Activated naive CD4-positive, alpha-beta T cell treated with anti-CD3 and anti-CD28 coated beads for 36 hours (primary cell): ENCODE results near the gene C16orf89. TPM values are rescaled to one million over a fixed set of nuclear protein-coding genes. Genes with fewer than 3 reads are reported as not detected.
"Not testable (repeated sequence)": the region's sequence is repeated elsewhere in the genome, so short reads cannot be mapped to it uniquely, and the experiment has no call there.

ENCODE experiments used
- CTCF ChIA-PET: fragments of 350-600 bp; sonication (Branson Sonifier 250); formaldehyde crosslinking; loops from one replicate; lab custom pipeline; 2021; ENCODE audit warnings: antibody characterized with exemption; lab: Charles Lee
- DNase-seq: peaks from one replicate; pipeline ENCODE4 v3.0.0-alpha.2; 2020
- H3K27ac Mint-ChIP-seq: one replicate; pipeline ENCODE4 v1.8.0; 2021; ENCODE audit warnings: mild to moderate bottlenecking, mixed read lengths
- H3K27me3 Mint-ChIP-seq: one replicate; pipeline ENCODE4 v1.8.0; 2021; ENCODE audit warnings: low read depth, mixed read lengths
- H3K36me3 Mint-ChIP-seq: one replicate; pipeline ENCODE4 v1.8.0; 2021; ENCODE audit warnings: low read depth, mixed read lengths
- H3K4me1 Mint-ChIP-seq: one replicate; pipeline ENCODE4 v1.8.0; 2021; ENCODE audit warnings: low read depth, mixed read lengths
- H3K4me3 Mint-ChIP-seq: one replicate; pipeline ENCODE4 v1.8.0; 2021; ENCODE audit warnings: mild to moderate bottlenecking, moderate library complexity, mixed read lengths
- H3K9me3 Mint-ChIP-seq: one replicate; pipeline ENCODE4 v1.8.0; 2021; ENCODE audit warnings: mixed read lengths
- intact Hi-C: fragments of 100-400 bp; cut with micrococcal nuclease; formaldehyde crosslinking; loops from one replicate; pipeline ENCODE4 v1.15.1; 2023
- total RNA-seq, 2 experiments: library from RNA; stranded (reverse); gene quantifications; one replicate each; pipeline ENCODE4 v1.2.3, GENCODE V29; 2021

The C16orf89 gene
- not detected for total RNA-seq

- intact Hi-C loops, result no loop called here
- Mint-ChIP-seq H3K27ac (no peak within 1 kb of the TSS), H3K36me3 (no peaks in the 10 kb centered on the region), H3K9me3 (no peaks in the 10 kb centered on the region), H3K4me1 (peaks cover 2% of the 10 kb centered on the region), H3K4me3 (no peak within 1 kb of the TSS), H3K27me3 (no peaks in the 10 kb centered on the region)
- CTCF ChIA-PET, result no interaction called here
- DNase-seq, result no peak
Measured at GRCh38 chr16:5065813-5066212, at the start of gene C16orf89. Gene C16orf89 (minus strand): TSS chr16:5065956. CDS start chr16:5065908, 48 bp downstream.

DNA sequence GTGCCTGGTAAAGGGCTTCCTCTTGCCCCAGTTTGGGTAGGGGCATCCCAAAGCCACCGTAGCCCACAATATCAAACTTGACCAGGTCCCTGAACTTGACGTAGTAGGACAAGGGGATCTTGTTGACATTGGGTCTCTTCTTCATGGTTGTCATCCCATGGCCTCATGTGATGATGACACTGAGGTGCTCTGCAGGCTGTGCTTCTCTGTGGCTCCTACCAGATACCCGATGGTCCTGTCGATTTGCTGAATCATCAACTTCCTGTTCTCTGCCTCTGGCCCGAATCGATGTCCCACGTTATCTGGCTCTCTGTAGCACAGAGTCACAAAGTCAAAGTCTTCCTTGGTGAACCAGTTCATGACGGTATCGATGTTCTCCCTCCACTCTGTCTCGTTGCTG, 45.2 kb upstream of the C16orf89 start:
- H3K27ac Mint-ChIP-seq, H3K36me3 Mint-ChIP-seq, H3K9me3 Mint-ChIP-seq, intact Hi-C loops, H3K4me3 Mint-ChIP-seq, CTCF ChIA-PET, H3K4me1 Mint-ChIP-seq, H3K27me3 Mint-ChIP-seq, DNase-seq: not testable (repeated sequence)

DNA sequence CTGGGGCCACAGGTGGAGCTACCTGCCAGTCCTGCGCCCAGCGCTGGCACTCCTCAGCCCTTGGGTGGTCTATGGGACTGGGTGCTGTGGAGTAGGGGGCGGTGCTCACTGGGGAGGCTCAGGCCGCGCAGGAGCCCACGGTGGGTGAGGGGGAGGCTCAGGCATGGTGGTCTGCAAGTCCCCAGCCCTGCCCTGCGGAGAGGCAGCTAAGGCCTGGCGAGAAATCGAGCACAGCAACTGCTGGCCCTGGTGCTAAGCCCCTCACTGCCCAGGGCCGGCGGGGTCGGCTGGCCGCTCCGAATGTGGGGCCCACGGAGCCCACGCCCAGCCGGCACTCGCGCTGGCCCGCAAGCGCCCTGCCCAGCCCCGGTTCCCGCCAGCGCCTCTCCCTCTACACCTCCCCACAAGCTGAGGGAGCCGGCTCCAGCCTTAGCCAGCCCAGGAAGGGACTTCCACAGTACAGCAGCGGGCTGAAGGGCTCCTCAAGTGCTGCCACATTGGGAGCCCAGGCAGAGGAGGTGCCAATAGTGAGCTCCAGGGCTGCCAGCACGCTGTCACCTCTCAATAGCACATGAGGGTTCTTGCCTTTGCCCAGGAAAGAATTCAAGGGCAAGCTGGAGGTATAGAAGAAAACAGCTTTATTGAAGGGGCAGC, 42.9 kb upstream of the C16orf89 start:
- no peak for DNase-seq
- Mint-ChIP-seq H3K27me3 (peaks cover 2% of the 10 kb centered on the region), H3K27ac (no peak overlapping the region), H3K4me1 (no peaks in the 10 kb centered on the region), H3K36me3 (no peaks in the 10 kb centered on the region), H3K9me3 (no peaks in the 10 kb centered on the region), H3K4me3 (no peak overlapping the region)
- CTCF ChIA-PET, result no interaction called here
- intact Hi-C loops, result no loop called here

- H3K27me3 Mint-ChIP-seq, H3K9me3 Mint-ChIP-seq, H3K4me3 Mint-ChIP-seq, intact Hi-C loops, H3K27ac Mint-ChIP-seq, H3K4me1 Mint-ChIP-seq, DNase-seq, H3K36me3 Mint-ChIP-seq: not testable (repeated sequence)
- CTCF ChIA-PET, result interaction anchor here (0.7 kb wide), 1 partner anchor 93 kb away, joined by 5 read pairs; no protein-coding TSS in a partner anchor
Measured at GRCh38 chr16:5105039-5105438, 39.3 kb upstream of the C16orf89 start.

DNA sequence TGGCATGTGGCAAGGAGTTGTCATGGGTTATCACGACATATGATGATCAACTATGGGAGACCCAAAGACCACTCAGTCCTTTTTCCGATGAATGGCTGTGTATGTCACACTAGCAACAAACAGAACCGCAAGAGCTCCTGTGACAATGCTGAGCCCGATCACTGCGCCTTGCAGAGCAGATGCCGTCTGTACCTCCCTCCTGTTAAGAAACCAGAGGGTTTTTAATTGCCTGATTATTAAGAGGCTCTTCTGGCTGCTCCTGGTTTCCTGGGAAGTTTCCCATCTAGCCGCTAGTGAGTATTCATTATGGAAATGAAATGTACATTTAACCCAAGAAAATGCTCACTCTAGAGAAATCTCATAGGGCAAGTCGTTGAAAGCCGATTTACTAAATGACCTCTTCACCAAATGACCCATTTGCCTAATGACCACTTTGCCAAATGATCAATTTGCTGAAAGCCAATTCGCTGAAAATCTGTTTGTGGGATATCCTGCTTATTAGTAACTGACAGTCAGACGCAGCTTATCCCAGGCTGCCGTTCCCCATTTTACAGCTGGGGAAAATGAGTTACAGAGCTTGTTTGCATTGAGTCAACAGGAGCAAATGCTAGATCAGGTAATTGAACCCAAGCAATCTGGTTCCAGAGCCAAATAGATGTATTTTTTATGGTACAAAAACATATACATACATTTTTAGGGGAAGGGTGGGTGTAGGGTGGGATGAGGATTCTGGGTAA, 37.7 kb upstream of the C16orf89 start:
- H3K4me1 Mint-ChIP-seq, intact Hi-C loops: not testable (repeated sequence)

GRCh38 chr16:5099174-5099573, 33.4 kb upstream of the C16orf89 start:
- H3K27ac Mint-ChIP-seq, H3K36me3 Mint-ChIP-seq, DNase-seq, H3K9me3 Mint-ChIP-seq, CTCF ChIA-PET, H3K27me3 Mint-ChIP-seq: not testable (repeated sequence)
- Mint-ChIP-seq H3K4me3 (peak overlapping the region; percentile 85), H3K4me1 (peaks cover 22% of the 10 kb centered on the region)
- intact Hi-C loops, result loop anchor here (10.0 kb wide), 1 partner anchor 564 kb away; the partner anchor contains the start of gene CDIP1

More for the DNA sequence above, 37.7 kb upstream of the C16orf89 start:
- H3K27ac Mint-ChIP-seq, H3K9me3 Mint-ChIP-seq, H3K27me3 Mint-ChIP-seq, H3K36me3 Mint-ChIP-seq, CTCF ChIA-PET, DNase-seq, H3K4me3 Mint-ChIP-seq: not testable (repeated sequence)

DNA sequence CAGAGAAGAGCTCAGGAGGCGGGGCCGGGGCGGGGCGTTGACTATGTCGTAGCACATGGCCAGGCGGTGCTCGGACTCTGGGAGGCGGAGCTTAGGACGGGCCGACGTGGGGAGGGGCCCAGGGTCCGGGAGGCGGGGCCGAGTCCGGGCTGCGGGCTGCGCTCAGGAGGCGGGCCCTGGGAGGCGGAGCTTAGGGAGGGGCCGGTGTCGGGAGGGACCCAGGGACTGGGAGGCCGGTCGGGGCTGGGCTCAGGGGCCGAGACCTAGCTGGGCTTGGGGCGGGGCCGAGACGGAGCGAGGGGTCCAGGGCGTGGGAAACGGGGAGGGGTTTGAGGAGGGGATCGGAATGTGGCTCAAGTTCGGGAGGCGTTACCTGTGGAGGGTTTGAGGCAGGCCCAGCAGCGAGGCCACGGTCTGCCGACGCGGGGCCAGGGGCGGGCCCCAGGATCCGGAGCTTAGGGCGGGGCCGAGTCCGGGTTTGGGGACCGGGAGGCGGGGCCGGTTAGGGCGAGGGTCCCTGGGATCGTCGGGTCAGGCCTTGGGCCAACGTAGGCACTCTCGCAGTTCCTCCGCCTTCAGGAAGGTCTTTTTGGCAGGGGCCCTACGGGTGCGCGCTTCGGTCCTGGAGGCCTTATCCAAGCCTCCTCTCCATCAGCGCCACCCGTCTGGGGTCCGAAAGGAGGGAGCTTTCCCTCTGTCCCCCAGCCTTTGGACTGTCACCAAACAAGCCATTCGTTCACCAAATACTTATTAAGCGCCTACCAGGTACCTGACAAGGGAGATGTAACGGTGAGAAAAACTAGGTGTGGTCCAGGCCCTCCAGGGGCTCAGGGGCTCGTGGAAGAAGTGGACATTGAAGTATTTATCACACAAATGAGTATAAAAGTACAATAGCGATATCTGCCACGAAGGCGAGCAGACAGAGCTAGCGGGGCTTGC, 32.7 kb upstream of the C16orf89 start:
- not testable (repeated sequence) for H3K9me3 Mint-ChIP-seq, H3K27me3 Mint-ChIP-seq, H3K36me3 Mint-ChIP-seq
- peak; percentile 72 for DNase-seq
- H3K4me3 Mint-ChIP-seq, result peak overlapping the region; percentile 85
- H3K4me1 Mint-ChIP-seq, result peaks cover 22% of the 10 kb centered on the region
- H3K27ac Mint-ChIP-seq, result peak overlapping the region; percentile 85
- intact Hi-C loops, result loop anchor here (1.0 to 10.0 kb wide), 3 partner anchors 65 to 564 kb away; partner anchors contain the start of genes CDIP1, NAGPA and SEC14L5
- CTCF ChIA-PET, result interaction anchor here (0.6 to 0.8 kb wide), 2 partner anchors 14 to 42 kb away, joined by 3 to 4 read pairs; no protein-coding TSS in a partner anchor

- H3K9me3 Mint-ChIP-seq, H3K36me3 Mint-ChIP-seq, H3K27me3 Mint-ChIP-seq: not testable (repeated sequence)
- peaks cover 22% of the 10 kb centered on the region for H3K4me1 Mint-ChIP-seq
- CTCF ChIA-PET, result interaction anchor here (0.6 to 0.8 kb wide), 2 partner anchors 13 to 41 kb away, joined by 3 to 4 read pairs; no protein-coding TSS in a partner anchor
- peak within 1 kb of the TSS; percentile 85 for H3K4me3 Mint-ChIP-seq
- intact Hi-C loops, result loop anchor here (1.0 to 10.0 kb wide), 7 partner anchors 26 to 563 kb away; partner anchors contain the start of genes ALG1, CDIP1, GLYR1 and NAGPA
- H3K27ac Mint-ChIP-seq, result peak within 1 kb of the TSS; percentile 85
- peak; percentile 98 for DNase-seq
Measured at GRCh38 chr16:5097470-5098220, 31.9 kb upstream of the C16orf89 start, which contains the start of gene EEF2KMT. Gene EEF2KMT (minus strand): TSS chr16:5097795. CDS start chr16:5097739, 56 bp downstream.

- H3K4me3 Mint-ChIP-seq, result peak overlapping the region; percentile 85
- H3K4me1 Mint-ChIP-seq, result peaks cover 26% of the 10 kb centered on the region
- CTCF ChIA-PET, H3K9me3 Mint-ChIP-seq, H3K36me3 Mint-ChIP-seq, H3K27me3 Mint-ChIP-seq: not testable (repeated sequence)
- intact Hi-C loops, result loop anchor here (1.0 to 10.0 kb wide), 5 partner anchors 26 to 562 kb away; partner anchors contain the start of genes ALG1, CDIP1, GLYR1 and UBN1
- H3K27ac Mint-ChIP-seq, result peak overlapping the region; percentile 77
- peak; percentile 53 for DNase-seq
Measured at GRCh38 chr16:5097061-5097469, 31.3 kb upstream of the C16orf89 start.

- H3K9me3 Mint-ChIP-seq, CTCF ChIA-PET, H3K36me3 Mint-ChIP-seq, DNase-seq, H3K27me3 Mint-ChIP-seq: not testable (repeated sequence)
- Mint-ChIP-seq H3K27ac (peak overlapping the region; percentile 77), H3K4me1 (peaks cover 28% of the 10 kb centered on the region), H3K4me3 (peak overlapping the region; percentile 85)
- intact Hi-C loops, result loop anchor here (1.0 to 10.0 kb wide), 5 partner anchors 25 to 562 kb away; partner anchors contain the start of genes ALG1, CDIP1, GLYR1 and UBN1
Measured at GRCh38 chr16:5096437-5097060, 30.8 kb upstream of the C16orf89 start.
